Subcutaneous abdominal adipose tissue (tissue), 5 donors: ENCODE results near the gene APOB.

Experiments used
- H3K27ac ChIP-seq: one replicate; pipeline ENCODE4 v1.7.0; 2013; ENCODE audit warnings: low read depth, mild to moderate bottlenecking, inconsistent platforms, low read length, moderate library complexity
- H3K27me3 ChIP-seq, 5 donors: one replicate each; pipeline ENCODE4 v1.7.0; 2013; ENCODE audit warnings: low read length in 5 of 5, inconsistent platforms in 1 of 5; ENCODE audit not compliant: control insufficient read depth in 5 of 5, insufficient read depth in 4 of 5
- H3K36me3 ChIP-seq, 5 donors: one replicate each; pipeline ENCODE4 v1.7.0; 2013; ENCODE audit warnings: low read length in 5 of 5; ENCODE audit not compliant: control insufficient read depth in 5 of 5, insufficient read depth in 5 of 5
- H3K4me1 ChIP-seq, 5 donors: one replicate each; pipeline ENCODE4 v1.7.0; 2013; ENCODE audit warnings: low read length in 5 of 5, mild to moderate bottlenecking in 3 of 5, moderate library complexity in 1 of 5; ENCODE audit not compliant: control insufficient read depth in 5 of 5, insufficient read depth in 5 of 5
- H3K4me3 ChIP-seq, 5 donors: one replicate each; pipeline ENCODE4 v1.7.0; 2013; ENCODE audit warnings: low read length in 5 of 5, low read depth in 1 of 5
- H3K9ac ChIP-seq, 5 donors: one replicate each; pipeline ENCODE4 v1.7.0; 2013; ENCODE audit warnings: low read length in 5 of 5, mild to moderate bottlenecking in 4 of 5, moderate library complexity in 3 of 5
- H3K9me3 ChIP-seq, 5 donors: one replicate each; pipeline ENCODE4 v1.7.0; 2013; ENCODE audit warnings: low read length in 5 of 5; ENCODE audit not compliant: control insufficient read depth in 5 of 5
- donor health status: healthy.
- donor health status: healthy.
- donor health status: healthy.
- donor health status: healthy.
- donor health status: healthy.

APOB gene

DNA sequence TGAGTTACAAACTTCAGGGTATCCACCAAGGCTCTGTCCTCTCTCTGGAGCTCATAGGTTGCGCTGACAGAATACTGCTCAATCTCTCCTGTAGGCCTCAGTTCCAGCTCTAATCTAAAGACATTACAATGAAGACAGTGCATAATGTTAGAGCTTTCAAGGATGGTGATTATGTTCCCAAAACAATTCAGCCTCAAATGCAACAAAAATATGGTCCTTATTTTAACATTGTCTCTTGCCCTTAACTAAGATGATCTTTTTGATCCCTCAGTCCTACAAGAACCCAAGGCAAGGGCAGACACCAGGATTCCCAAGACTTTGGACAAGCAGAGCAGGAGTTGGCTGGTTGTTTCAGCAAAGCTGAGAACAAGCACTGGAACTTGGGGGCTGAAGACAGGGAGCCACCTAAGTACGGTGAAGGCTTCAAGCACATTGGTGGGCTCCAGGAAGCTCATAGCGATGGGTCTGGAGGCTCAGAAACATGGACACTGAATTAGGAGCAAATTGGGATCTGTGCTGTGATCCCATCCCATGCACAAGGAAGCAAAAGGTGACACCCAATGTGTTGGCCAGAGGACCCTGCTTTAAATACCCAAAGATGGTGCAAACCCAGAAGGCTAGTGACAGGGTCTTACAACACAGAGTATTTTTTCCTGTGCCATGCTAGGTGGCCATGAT, 24.7 kb downstream of the APOB start:
- Histone ChIP-seq H3K4me1 (peaks cover 0 to 7% (median 0%) of the 10 kb centered on the region in 5 donors), H3K27ac (no peak overlapping the region), H3K36me3 (peaks cover 0 to 19% (median 8%) of the 10 kb centered on the region in 5 donors), H3K27me3 (no peaks in the 10 kb centered on the region), H3K9me3 (no peaks in the 10 kb centered on the region), H3K9ac (no peak overlapping the region), H3K4me3 (no peak overlapping the region)

- Histone ChIP-seq H3K27ac (no peak overlapping the region), H3K27me3 (no peaks in the 10 kb centered on the region), H3K4me1 (peaks cover 0 to 7% (median 0%) of the 10 kb centered on the region in 5 donors), H3K4me3 (no peak overlapping the region), H3K9me3 (no peaks in the 10 kb centered on the region), H3K9ac (no peak overlapping the region), H3K36me3 (peaks cover 0 to 19% (median 10%) of the 10 kb centered on the region in 5 donors)
These were observed 25.6 kb downstream of the APOB start for GRCh38 chr2:21018290-21018689.

DNA sequence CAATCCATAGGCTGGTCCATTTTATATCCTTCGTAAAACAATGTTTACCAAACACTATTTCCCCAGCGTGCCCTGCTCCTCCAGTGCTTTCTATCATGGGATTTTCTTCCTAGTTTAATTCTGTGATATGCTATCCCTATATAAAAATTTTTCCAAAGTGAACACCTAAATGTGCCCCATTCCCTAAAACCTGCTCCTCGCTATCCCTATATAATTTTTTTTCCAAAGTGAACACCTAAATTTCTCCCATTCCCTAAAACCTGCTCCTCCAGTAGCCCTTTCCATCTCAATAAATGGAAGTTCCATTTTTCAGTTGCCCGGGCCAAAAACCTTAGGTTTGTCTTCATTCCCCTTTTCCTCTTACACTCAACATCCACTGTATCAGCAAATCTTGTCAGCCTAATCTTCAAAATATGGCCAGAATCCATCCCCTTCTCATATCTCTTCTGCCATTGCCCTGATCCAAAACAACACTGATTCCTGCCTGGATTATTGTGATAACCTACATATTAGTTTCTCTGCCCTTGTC, 26.1 kb downstream of the APOB start:
- H3K4me1 ChIP-seq: peaks cover 0 to 7% (median 0%) of the 10 kb centered on the region in 5 donors
- peaks cover 0 to 24% (median 15%) of the 10 kb centered on the region in 5 donors for H3K36me3 ChIP-seq
- H3K9ac ChIP-seq: no peak overlapping the region

DNA sequence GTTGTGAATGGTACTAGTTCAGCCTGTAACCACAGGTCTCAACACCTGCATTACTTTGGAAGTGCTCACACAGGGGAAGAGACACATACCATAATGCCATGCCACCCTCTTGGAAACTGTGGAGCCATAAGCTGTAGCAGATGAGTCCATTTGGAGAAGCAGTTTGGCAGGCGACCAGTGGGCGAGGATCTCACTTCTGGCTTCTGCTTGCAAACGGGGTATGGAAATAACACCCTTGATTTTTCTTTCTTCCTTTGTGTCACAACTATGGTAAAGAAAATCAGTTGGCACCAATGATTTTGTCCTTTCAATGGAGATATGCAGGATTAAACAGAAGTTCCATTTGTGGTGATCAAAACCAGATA, 28.6 kb downstream of the APOB start:
- H3K4me1 ChIP-seq: peaks cover 0 to 7% (median 0%) of the 10 kb centered on the region in 5 donors
- no peaks in the 10 kb centered on the region for H3K9me3 ChIP-seq
- H3K36me3 ChIP-seq: peaks cover 0 to 39% (median 21%) of the 10 kb centered on the region in 5 donors
- no peak overlapping the region for H3K27ac ChIP-seq
- H3K4me3 ChIP-seq: no peak overlapping the region
- no peaks in the 10 kb centered on the region for H3K27me3 ChIP-seq
- H3K9ac ChIP-seq: no peak overlapping the region

More for the DNA sequence above, 26.1 kb downstream of the APOB start:
- H3K4me3 ChIP-seq: no peak overlapping the region
- no peaks in the 10 kb centered on the region for H3K27me3 ChIP-seq
- no peak overlapping the region for H3K27ac ChIP-seq
- H3K9me3 ChIP-seq: no peaks in the 10 kb centered on the region

DNA sequence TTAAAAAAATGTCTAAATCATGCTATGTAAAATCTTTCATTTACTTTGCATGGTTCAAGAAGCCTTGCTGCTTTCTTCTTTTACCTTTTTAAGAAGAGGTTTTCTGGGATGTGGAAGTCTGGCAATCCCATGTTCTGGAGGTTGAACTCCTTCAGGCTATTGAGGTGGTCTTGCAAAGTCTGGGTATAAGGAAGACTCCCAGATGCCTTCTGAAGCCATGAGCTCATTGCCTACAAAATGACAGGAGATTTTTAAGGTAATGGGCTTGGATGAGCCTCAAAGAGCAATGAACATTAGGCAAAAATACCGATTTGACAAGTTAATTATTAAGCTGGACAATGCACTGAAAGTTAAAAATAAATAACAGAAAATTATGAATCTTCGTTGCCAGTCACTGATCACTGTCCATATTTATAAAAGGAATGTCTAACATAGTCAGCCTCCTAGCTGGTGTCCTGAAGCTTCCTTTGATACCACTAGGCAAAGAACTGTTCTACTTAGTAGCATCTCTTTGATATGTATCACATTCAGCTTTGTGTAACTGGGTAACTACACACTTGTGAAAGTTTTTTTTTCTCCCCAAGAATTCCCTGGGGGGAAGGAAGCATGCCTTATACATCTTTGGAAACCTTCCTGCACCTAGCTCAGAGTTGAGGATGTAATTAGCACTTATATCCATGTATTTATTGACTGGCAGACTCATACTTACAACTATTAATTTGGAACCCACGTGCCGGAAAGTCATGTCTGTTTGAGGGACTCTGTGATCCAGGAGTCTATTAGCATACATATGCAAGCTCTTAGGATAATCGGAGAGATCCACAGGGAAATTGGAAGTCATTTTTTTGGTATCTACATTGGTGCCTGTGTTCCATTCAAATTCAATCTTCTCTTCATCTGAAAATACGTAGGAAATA, 29.3 kb downstream of the APOB start:
- H3K27me3 ChIP-seq: no peaks in the 10 kb centered on the region
- no peak overlapping the region for H3K9ac ChIP-seq
- no peaks in the 10 kb centered on the region for H3K9me3 ChIP-seq
- no peak overlapping the region for H3K4me3 ChIP-seq
- H3K36me3 ChIP-seq: peaks cover 0 to 37% (median 21%) of the 10 kb centered on the region in 5 donors
- H3K27ac ChIP-seq: no peak overlapping the region
- H3K4me1 ChIP-seq: peaks cover 0 to 7% (median 0%) of the 10 kb centered on the region in 5 donors

- peaks cover 0 to 7% (median 0%) of the 10 kb centered on the region in 5 donors for H3K4me1 ChIP-seq
These were observed 30.6 kb downstream of the APOB start for GRCh38 chr2:21013043-21013816.

GRCh38 chr2:21012557-21012937, 31.3 kb downstream of the APOB start:
- H3K9ac ChIP-seq: no peak overlapping the region
- H3K4me1 ChIP-seq: peaks cover 0 to 5% (median 0%) of the 10 kb centered on the region in 5 donors
- H3K9me3 ChIP-seq: peaks cover 0 to 2% (median 0%) of the 10 kb centered on the region in 5 donors
- H3K36me3 ChIP-seq: peaks cover 0 to 29% (median 18%) of the 10 kb centered on the region in 5 donors
- H3K4me3 ChIP-seq: no peak overlapping the region
- no peak overlapping the region for H3K27ac ChIP-seq
- no peaks in the 10 kb centered on the region for H3K27me3 ChIP-seq

More at GRCh38 chr2:21013043-21013816, 30.6 kb downstream of the APOB start:
- no peak overlapping the region for H3K9ac ChIP-seq
- peaks cover 0 to 29% (median 18%) of the 10 kb centered on the region in 5 donors for H3K36me3 ChIP-seq
- peaks cover 0 to 2% (median 0%) of the 10 kb centered on the region in 5 donors for H3K9me3 ChIP-seq
- H3K4me3 ChIP-seq: no peak overlapping the region
- H3K27me3 ChIP-seq: no peaks in the 10 kb centered on the region
- no peak overlapping the region for H3K27ac ChIP-seq

DNA sequence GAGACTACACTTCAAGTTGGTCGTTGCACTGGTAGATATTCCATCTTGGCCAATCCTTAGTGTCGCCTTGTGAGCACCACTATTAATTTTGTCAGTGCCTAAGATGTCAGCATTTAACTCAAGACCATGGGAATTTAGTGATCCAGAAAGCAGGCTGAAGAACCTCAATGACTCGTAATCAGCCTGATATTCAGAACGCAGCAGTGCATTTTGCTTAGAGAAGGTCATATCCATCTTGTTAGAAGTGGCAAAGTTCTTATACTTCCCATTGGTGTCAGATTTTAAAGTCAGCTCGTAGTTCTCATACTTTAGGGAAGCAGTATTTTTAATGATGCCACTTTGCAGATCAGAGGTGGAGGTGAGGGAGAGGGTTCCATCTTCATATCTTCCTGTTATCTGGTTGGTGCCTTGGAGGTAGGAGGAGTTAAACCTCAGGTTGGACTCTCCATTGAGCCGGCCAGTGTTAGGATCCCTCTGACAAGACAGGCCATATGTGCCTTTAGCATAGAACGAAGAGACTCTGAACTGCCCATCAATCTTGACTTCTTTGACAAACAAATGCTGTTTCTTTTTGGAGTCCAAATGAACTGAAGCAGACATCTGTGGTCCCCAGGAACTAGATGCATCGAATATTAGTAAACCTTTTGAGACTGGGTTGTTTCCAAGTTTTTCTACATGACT, 31.9 kb downstream of the APOB start:
- no peak overlapping the region for H3K4me3 ChIP-seq
- no peaks in the 10 kb centered on the region for H3K4me1 ChIP-seq
- peaks cover 0 to 25% (median 16%) of the 10 kb centered on the region in 5 donors for H3K36me3 ChIP-seq
- no peak overlapping the region for H3K9ac ChIP-seq
- no peak overlapping the region for H3K27ac ChIP-seq
- no peaks in the 10 kb centered on the region for H3K27me3 ChIP-seq
- H3K9me3 ChIP-seq: peaks cover 0 to 2% (median 0%) of the 10 kb centered on the region in 5 donors

- Histone ChIP-seq H3K9me3 (peaks cover 0 to 2% (median 0%) of the 10 kb centered on the region in 5 donors), H3K27ac (no peak overlapping the region), H3K4me3 (no peak overlapping the region), H3K27me3 (no peaks in the 10 kb centered on the region), H3K36me3 (peaks cover 0 to 25% (median 16%) of the 10 kb centered on the region in 5 donors), H3K9ac (no peak overlapping the region), H3K4me1 (no peaks in the 10 kb centered on the region)
These were observed 32.4 kb downstream of the APOB start for GRCh38 chr2:21011453-21011852.
